T-helper 9 cell (primary cell): ENCODE measurements around the gene TMEM62.

Experiments used
- DNase-seq: peaks from one replicate; pipeline ENCODE4 v3.0.0-alpha.2; 2020
- total RNA-seq, 2 donors: gene quantifications; one replicate each; lab custom pipeline; 2026; lab: John Stamatoyannopoulos, UW

The TMEM62 gene
- 20.0 to 21.4 reads per million in 2 donors for total RNA-seq

DNA sequence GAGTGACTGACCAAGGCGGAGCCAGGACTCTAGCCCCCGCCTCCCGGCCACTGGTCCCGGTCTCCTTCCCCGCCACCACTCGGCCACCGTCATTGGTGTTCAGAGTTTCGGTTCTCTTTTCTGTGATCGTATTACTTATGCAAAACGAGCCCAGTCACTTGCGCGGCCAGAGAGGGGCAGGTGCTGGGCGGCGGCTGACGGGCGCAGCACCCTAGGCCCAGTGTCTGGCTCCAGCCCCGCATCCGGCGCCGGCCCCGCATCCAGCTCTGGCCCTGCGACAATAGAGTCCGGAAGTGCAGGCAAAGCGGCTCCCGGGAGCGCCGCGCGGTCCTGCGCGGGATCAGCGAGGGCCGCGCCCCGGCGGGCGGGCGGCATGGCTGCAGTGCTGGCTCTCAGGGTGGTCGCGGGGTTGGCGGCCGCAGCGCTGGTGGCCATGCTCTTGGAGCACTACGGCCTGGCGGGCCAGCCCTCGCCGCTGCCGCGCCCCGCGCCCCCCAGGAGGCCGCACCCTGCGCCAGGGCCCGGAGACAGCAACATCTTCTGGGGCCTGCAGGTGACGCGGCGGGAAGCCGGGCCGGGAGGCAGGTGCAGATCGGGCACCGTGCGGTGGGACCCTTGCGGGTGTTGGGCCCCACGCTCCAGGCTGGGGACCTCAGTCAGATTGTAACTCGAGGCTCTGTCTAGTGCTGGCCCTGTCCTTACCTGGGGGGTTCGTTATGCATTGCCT is at the start of gene TMEM62:
Gene TMEM62 (plus strand): TSS at position 157 of the 727 bp plus-strand sequence. CDS start 217 bp downstream, at position 374.
- peak; percentile 45 for DNase-seq

DNA sequence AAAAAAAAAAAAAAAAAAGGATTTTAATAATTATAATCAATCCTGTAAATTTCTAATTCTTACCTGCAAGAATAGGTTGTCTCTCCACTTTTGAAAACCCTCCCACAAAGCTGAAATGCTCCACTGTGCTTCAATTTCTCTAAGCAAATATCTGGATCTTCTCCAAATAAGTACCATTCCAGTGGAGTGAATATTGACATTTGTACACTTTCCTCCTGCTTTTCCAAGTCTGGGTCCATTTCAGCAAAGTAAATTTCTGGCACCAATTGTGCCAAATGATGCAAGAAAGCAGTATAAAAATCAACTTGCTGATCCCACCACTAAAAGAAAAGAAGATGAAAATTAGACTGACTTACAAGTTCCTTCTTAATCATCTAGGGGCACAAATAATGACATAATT is 47.5 kb upstream of the TMEM62 start:
- no peak for DNase-seq

DNA sequence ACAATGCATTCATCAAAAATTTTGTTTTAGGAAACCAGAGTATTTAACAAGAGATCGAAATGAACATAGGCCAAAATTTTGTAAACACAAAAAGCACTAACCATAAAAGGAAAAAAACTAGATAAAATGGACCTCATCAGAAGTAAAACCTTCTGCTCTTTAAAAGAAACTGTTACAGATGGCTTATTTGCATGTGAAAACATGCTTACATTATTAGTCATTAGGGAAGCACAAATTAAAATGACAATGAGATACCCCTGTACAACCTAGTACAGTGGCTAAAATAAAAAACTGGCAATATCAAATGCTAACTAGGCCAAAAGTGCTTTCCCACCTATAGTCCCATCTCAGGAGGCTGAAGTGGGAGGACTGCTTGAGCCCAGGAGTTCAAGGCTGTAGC is 46.8 kb upstream of the TMEM62 start:
- no peak for DNase-seq

DNA sequence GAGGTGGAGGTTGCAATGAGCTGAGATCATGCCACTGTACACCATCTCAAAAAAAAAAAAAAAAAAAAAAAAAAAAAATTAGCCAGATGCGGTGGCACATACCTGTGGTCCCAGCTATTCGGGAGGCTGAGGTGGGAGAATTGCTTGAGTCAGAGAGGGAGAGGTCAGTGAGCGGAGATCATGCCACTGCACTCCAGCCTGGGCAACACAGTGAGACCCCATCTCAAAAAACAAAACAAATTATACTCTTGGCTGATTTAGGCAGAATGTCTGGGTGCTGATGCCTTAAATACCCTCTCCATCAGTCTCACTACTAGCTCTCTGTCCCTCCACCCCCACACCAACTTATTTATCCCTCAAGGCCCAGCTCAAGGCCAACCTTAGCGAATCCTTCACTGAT is 41.5 kb upstream of the TMEM62 start:
- no peak for DNase-seq

DNA sequence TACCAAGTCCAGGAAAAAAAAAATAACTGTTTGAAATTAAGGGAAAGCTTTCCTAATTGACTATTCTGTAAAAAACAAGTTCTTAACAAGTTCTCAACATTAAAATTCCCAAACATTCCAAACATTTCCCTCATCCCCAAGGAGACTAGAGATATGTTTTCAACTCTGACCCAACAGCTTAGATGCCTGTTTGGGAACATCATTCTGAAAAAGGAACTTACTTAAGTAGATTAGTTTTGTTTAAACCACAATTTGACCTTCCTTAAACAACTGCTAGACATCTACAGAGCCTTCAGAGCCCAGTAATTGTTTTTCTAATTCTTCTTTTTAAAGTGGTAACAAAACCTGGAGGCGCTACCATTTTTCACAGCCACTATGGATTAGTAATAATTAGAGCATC is 40.4 kb upstream of the TMEM62 start:
- no peak for DNase-seq

DNA sequence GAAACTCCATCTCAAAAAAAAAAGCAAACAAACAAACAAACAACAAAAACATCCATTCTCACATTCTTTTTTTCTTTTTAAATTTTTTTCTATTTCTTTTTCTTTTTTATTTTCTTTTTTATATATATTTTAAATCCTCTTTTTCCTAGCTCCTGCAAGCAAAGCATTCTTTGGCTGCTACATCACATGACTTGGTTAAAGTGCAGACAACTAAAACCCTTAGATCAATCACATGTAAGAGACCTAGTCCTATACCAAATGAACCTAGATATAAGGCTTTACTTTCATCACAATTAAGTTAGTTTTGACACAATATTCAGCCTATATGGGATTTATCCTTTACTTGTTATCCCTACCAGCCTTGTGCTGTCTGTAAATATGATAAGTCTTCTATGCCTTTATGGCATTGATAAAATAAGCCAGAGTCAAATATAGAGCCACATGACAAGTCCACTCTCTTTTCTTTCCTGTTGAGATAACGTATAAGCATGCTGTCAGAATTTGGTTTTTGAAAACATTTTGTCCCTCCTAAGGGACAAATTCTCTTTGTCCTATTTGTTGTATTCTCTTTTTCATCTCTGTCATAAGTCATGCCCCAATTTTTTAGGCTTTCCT is 38.9 kb upstream of the TMEM62 start:
- no peak for DNase-seq

DNA sequence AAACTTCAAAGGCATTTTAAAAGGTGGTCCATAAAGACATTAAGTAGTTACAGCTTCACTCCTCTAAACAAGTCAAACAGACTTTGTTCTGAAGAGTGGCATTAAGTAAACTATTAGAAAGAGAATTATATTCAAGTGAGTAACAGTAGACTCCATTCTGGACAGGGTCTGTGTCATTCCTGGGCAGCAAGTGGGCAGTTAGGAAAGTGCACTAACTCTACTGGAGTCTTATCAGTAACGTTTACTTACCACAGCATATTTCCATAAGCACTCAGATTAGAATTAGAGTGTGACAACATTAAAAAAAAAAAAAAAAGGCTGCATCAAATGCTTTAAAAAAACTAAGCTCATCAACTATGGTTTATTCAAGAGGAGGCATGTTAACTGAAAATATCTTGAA is 38.1 kb upstream of the TMEM62 start:
- no peak for DNase-seq

DNA sequence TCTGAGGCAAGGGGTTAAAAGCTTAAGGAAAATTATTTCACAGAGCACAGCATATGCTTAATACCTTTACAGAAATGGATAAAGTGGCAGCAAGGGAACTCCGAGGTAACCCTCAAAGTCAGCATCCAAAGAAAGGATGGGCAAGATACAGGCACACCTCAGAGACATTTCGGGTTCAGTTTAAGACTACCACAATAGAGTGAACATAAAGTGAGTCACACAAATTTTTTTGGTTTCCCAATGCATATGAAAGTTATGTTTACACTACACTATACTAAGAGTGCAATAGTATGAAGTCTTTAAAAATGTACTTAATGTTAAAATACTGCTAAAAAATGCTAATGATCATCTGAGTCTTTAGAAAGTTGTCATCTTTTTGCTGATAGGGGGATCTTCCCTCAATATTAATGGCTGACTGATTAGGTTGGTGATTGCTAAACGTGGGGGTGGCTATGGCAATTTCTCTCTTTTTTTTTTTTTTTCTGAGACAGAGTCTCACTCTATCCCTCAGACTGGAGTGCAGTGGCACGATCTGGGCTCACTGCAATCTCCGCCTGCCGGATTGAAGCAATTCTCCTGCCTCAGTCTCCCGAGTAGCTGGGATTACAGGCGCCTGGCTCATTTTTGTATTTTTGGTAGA is 37.6 kb upstream of the TMEM62 start:
- no peak for DNase-seq

DNA sequence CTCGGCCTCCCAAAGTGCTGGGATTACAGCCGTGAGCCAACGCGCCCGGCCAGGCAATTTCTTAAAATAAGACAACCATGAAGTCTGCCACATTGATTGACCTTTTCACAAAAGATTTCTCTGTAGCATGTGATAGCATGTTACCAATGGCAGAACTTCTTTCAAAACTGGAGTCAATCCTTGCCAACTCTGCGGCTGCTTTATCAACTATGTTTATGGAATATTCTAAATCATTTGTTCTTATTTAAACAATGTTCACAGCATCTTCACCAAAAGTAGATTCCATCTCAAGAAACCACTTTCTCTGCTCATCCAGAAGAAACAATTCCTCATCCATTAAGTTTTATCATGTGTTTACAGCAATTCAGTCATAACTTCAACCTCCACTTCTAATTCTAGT is 37.0 kb upstream of the TMEM62 start:
- no peak for DNase-seq

DNA sequence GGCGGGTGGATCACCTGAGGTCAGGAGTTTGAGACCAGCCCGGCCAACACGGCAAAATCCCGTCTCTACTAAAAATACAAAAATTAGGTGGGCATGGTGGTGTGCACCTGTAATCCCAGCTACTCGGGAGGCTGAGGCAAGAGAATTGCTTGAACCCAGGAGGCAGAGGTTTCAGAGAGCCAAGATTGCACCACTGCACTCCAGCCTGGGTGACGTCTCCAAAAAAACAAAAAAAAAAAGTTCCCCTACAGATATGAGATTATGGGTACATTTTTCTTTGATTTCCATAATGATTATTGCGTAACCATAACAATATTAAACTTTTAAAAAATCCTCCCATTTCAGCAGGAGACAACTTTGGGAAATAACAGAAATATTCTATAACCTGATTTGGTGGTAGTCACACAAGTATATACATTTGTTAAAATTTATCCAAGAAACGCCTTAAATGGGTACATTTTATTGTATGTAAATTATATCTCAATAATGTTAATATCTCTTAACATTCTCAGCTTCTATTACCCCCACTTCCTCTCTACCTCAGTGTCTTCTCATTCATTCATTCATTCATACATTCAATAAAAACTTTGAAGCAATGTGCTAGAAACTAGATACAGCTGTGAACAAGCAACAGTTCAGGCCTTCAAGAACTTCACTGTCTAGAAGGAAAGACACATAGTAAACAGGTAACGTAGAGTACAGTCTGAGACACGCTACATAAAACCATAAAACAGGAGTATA is 34.1 kb upstream of the TMEM62 start:
- no peak for DNase-seq

DNA sequence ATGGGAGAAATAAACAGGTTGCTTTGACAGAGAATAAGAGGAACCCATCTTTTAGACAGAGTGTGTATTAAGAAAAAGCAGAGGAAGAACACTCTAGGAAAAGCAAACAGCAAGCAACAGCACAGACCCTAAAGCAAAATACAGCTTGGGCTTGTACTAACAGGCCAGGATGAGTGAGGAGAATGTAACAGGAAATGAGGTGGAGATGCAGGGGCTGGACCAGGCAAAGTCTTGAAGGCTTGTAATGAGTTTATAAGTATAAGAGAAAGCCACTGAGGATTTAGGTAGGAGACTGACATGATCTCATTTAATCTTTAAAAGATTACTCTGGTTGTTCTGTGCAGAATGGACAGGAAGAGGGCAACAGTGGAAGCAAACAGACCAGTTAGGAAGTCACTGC is 32.4 kb upstream of the TMEM62 start:
- DNase-seq, result no peak

DNA sequence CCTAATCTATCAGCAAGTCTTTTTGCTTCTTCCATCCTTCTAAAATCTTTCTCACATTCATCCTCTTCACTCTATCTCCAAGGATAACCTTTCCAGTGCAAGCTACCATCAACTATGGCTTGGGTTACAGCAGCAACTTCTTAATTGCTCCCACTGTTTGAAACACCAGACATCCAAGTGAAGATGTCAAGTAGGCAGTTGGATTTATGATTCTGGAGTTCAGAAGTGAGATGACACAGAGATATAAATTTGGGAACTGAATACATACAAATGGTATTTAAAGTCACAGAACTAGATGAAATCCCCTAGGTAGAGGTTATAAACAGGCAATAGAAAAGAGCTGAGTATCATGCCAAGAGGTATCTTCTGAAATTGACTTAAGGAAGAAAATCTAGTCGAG is 31.2 kb upstream of the TMEM62 start:
- no peak for DNase-seq

DNA sequence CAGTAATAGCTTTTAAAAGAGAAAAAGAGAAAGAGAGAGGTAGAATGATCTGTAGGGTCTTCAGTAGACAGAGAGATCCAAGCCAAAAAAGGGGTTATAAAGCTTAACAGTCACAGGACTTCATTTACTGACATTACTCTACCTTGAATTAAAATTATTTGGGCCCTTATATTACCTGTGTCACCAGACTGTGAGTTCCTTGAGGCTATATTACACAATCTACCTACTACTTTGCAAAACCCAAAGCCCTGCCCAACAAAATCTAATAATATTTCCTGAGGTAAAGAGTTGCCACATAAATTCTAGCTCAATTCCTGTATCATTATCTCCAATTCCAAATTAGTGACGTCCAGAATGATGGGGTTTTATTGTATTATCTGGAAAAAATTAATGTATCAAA is 29.5 kb upstream of the TMEM62 start:
- no peak for DNase-seq

DNA sequence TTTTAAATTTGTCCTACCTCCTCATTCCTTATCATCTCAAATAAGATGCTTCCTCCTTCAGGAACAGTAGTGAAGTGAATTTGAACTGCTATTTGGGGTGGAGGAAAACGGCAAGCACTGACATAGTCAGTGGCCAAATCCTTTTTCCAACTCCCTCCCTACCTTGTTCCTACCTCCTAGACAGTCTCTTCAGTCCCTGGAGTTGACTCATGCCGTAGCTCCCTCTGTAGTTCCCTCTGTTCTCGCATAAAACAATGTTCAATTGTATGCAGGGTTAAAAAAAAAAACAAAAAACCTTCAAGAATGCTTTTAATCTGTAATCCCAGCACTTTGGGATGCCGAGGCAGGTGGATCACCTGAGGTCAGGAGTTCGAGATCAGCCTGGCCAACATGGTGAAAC is 29.0 kb upstream of the TMEM62 start:
- no peak for DNase-seq

DNA sequence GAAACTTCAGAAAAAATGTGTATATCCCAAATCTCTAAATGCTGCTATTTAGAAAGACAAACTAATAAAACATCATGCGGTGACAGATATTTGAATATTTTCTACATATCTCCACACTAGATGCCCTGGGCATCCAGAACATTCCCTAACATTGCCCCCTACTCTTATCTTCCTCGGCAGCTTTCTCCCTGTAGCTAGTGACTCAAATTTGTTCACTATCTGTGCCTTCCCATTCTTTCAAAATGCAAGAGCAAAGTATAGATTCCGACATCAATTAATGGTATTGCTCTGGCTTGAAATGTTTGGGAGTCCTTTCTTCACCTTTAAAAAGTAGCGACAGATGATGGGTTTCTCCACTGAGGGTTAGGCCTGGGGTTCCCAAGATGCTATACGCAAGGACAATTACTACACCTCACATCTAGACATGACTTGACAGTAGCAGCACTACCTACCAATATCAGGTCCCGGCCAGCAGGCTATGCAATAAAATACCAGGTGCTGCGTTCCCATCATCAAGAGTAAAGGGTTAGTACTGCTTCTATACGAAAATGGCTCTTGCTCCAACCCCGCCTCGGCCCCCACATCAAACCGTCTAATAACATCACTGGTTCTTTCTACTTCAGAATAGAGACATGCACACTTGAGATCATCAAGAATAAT is 28.2 kb upstream of the TMEM62 start:
- no peak for DNase-seq

DNA sequence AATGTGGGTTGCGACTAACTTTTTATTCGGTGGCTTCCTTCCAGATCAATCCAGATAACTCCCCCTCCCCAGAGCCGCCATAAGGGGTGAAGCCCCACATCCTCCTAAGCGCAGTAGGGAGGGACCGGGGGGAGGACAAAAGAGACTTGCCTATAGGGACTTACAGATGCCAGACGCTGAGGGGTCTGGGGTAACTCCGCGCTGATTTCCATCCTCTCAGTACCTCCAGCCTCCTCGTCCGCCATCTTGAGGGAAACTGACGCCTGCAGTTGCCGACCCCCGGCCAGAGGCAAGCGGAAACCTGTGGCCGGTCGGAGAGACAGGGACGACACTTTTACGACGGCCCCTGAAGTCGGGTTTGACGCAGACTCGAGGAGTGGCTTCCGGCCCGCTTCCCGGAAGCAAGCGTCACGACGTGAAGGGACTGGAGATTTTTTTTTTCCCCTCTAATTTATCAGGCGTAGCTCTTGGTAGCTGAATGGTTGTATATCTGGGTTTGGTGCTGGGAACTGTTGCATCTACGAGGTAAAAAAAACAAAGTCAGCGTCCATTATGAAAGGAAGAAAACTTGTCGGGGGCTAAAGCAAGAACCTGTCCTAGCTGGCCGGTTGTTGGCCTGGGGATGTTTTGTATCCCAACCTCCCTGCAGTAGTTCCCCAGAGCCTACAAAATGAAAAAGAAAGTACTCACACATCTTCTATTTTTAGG is 27.5 kb upstream of the TMEM62 start, which contains the start of gene UBR1:
Gene UBR1 (minus strand): TSS at position 261 of the 708 bp plus-strand sequence. CDS start 16 bp downstream, at position 245.
- peak; percentile 76 for DNase-seq

DNA sequence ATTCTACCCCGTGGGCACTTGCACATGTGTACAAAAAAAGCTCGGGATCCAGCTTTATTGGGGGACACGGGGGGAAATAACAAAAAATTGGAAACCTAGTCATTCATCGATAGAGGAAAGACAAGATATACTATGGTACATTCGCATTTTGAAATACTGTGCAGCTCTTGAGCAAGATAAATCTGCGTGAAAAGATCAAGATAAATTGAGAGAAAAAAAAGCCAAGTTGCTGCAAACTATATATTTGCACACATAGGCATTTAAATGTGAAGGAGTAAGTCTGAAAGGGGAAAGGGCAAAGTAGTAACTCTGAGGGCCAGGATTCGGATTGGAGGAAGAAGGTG is 26.9 kb upstream of the TMEM62 start:
- no peak for DNase-seq

DNA sequence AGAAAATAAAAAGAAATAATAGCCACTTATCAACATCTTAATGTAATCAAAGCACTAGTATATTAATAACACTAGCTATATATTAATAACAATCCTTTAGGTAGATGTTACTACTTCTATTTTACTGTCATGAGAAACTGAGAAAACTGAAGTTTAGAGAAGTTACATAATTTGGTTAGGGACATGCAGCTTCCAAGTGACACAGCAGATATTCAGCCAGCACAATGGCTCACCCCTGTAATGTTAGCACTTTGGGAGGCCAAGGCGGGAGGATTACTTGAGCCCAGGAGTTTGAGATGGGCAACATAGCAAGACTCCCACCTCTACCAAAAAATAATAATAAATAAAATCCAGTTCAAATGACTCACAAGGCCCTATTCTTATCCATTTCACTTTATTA is 25.6 kb upstream of the TMEM62 start:
- no peak for DNase-seq

DNA sequence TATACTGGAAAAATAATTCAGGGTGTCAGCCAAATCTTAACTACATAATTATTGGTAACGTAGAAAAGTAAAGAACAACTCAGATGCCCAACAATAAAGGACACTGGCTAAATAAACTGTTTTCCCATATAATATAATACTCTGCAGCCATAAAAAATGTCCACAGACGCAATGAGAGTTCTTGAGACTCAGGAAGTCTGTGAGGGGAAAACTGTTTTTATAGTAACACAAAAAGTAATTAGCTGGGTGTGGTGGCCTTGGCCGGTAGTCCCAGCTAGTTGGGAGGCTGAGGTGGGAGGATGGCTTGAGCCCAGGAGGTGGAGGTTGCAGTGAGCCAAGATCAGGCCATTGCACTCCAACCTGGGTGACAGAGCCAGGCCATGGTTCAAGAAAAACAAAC is 22.0 kb upstream of the TMEM62 start:
- no peak for DNase-seq

DNA sequence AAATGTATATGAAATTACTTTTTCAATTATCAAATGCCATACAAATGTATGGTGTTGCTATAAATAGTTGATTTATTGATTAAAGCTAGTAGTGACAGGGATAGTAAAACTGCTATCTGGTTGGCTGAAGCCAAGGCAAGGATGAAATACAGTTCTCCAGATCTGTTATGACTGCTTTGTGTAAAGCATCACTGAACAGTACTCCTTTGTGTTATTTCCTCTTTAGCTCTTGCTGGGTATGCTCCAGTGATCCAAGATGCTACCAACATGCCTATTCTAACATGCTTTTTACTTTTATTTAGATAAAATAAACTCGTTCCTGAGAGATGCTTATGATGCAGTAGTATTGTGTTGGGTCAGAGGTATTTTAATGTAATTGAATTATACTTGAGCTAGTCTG is 15.1 kb upstream of the TMEM62 start:
- DNase-seq, result no peak

DNA sequence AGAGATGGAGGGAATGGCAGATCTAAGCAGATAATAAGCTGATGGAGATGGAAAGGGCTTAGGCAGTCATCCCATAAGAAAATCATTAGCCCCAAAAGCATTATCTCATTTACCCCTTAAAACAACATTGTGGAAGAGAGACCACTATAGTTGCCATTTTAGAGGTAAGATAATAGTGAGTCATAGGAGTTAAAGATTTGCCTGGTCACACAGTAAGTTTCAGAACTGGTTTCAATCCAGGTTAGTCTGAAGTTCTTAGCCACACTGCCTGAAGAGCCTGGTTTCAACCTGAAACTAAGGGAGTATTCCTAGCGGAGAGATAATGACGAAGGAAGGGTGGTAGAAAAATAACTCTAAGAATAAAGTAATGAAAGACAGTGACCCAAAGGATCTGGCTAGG is 14.6 kb upstream of the TMEM62 start:
- no peak for DNase-seq

DNA sequence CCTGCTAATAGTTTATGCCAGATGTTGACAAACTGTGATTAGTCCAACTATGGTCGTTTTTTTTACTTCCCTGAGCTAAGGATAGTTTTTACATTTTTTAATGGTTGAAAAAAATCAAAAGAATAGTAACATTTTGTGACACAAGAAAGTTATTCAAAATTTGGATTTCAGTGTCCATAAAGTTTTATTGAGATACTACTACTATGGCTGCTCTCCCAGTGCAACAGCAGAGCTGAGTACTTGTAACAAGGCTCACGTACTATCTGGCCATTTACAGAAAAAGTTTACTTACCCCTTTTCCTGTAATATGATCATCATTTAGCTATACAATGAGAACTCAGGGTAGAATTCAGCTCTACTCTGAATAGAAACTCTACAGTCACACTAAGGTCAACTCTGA is 11.5 kb upstream of the TMEM62 start:
- no peak for DNase-seq
